Measurements from ENCODE around the gene PHC2.

GRCh38 chr1:33462405-33463164 is 31.7 kb upstream of the PHC2 start:
- TF ChIP-seq, protein P1, sequence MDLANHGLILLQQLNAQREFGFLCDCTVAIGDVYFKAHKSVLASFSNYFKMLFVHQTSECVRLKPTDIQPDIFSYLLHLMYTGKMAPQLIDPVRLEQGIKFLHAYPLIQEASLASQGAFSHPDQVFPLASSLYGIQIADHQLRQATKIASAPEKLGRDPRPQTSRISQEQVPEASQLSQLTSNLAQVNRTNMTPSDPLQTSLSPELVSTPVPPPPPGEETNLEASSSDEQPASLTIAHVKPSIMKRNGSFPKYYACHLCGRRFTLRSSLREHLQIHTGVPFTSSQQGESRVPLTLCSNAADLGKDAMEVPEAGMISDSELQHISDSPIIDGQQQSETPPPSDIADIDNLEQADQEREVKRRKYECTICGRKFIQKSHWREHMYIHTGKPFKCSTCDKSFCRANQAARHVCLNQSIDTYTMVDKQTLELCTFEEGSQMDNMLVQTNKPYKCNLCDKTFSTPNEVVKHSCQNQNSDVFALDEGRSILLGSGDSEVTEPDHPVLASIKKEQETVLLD (IDR thresholded peaks at IDR 0.05), result no peak
- TF ChIP-seq JUNB (CRISPR knock-in tag; conservative IDR thresholded peaks at IDR 0.05), result no peak
- no peak for TF ChIP-seq RUNX1 (IDR thresholded peaks at IDR 0.05; ENCODE audit: low read depth)
- TF ChIP-seq NELFE (IDR thresholded peaks at IDR 0.05; ENCODE audit: insufficient read depth, insufficient read length), result no peak
- TF ChIP-seq ZNF274 (IDR thresholded peaks at IDR 0.05; ENCODE audit: borderline replicate concordance, low read depth, low read length), result no peak
- TF ChIP-seq SMARCB1 (IDR thresholded peaks at IDR 0.05; ENCODE audit: insufficient read length, low read depth), result no peak
- no peak for TF ChIP-seq ZBTB7A (IDR thresholded peaks at IDR 0.05; ENCODE audit: borderline replicate concordance, control insufficient read depth, low read depth, low read length)

Data from K562 (cell line).